ENCODE results near the gene C6orf132. TPM values are rescaled to one million over a fixed set of nuclear protein-coding genes. Genes with fewer than 3 reads are reported as not detected.
A peak's percentile ranks its signal among the peaks of the same experiment; 100 is the strongest.

Gene C6orf132
- total and polyA plus RNA-seq, 9 of the 15 experiments (the other 6 are each of a cell fraction or from before 2014, with no cell fraction given) = 0.06 to 0.35 (median 0.14) TPM

GRCh38 chr6:42136508-42137193 is 5.8 kb downstream of the C6orf132 start (continued):
- TF ChIP-seq CCNT2 (IDR thresholded peaks at IDR 0.05; ENCODE audit: borderline replicate concordance, extremely low read depth, insufficient read length, low read depth, low read length) = peak; percentile 33
- 0 out of 2 replicates have a peak, but pooled peaks have one; percentile 22 for TF ChIP-seq MYNN (IDR thresholded peaks at IDR 0.05)
- TF ChIP-seq MYNN (CRISPR knock-in tag; IDR thresholded peaks at IDR 0.05) = no peak
- TF ChIP-seq CBFA2T2 (conservative IDR thresholded peaks at IDR 0.05) = peak; percentile 55
- no peak for TF ChIP-seq POLR2H (tag; IDR thresholded peaks at IDR 0.05; ENCODE audit: low read depth)
- no peak for TF ChIP-seq CEBPB (tag; IDR thresholded peaks at IDR 0.05)
- TF ChIP-seq ZBTB33 (CRISPR knock-in tag; IDR thresholded peaks at IDR 0.05) = peak; percentile 44; the same call in 1 of the 2 replicates
- TF ChIP-seq MEIS2 (IDR thresholded peaks at IDR 0.05; ENCODE audit: partially characterized antibody) = peak; percentile 8
- peak; percentile 65 to 73 for TF ChIP-seq KDM1A (IDR thresholded peaks at IDR 0.05)
- TF ChIP-seq POLR2AphosphoS5 (IDR thresholded peaks at IDR 0.05; ENCODE audit: control insufficient read depth, insufficient read depth, low read depth, low read length) = peak; percentile 48; the same call in 1 of the 2 replicates
- TF ChIP-seq PTBP1 (IDR thresholded peaks at IDR 0.05; ENCODE audit: low read depth, low read length) = no peak
- TF ChIP-seq TRIM24 (IDR thresholded peaks at IDR 0.05) = no peak
- TF ChIP-seq TSHZ1 (CRISPR knock-in tag; IDR thresholded peaks at IDR 0.05) = no peak
- TF ChIP-seq CTCF (IDR thresholded peaks at IDR 0.05 in 2 of 3, conservative IDR thresholded peaks at IDR 0.05 in 1 of 3; ENCODE audit: insufficient read depth in 2 of 3, low read depth in 1 of 3, low read length in 3 of 3) = peak; percentile 70 to 78 (median 74)
- no peak for TF ChIP-seq NCOA4 (IDR thresholded peaks at IDR 0.05; ENCODE audit: partially characterized antibody)
- TF ChIP-seq ZNF316 (IDR thresholded peaks at IDR 0.05) = peak; percentile 97
- no peak for TF ChIP-seq CEBPZ (IDR thresholded peaks at IDR 0.05; ENCODE audit: borderline replicate concordance, low read depth, low read length)

Data from K562 (cell line).